Esophagus muscularis mucosa (tissue), 4 donors: ENCODE measurements around the gene KIF17.

Source experiments
- CTCF ChIP-seq, 3 experiments: fragments of 200-600 bp in 2 of 3; fragments of 450-650 bp in 1 of 3; sonication (generic) in 2 of 3; IDR thresholded peaks; one replicate each; pipeline ENCODE4 v1.5.1; 2017 to 2019; ENCODE audit warnings: antibody characterized with exemption in 3 of 3, mild to moderate bottlenecking in 2 of 3, moderate library complexity in 1 of 3
- EP300 ChIP-seq: sonication (generic); formaldehyde crosslinking; IDR thresholded peaks from one replicate; pipeline ENCODE4 v1.6.1; 2017; ENCODE audit warnings: antibody characterized with exemption
- POLR2AphosphoS5 ChIP-seq, 2 donors: sonication (generic); formaldehyde crosslinking; IDR thresholded peaks; one replicate each; pipeline ENCODE4 v1.6.1; 2017; ENCODE audit warnings: antibody characterized with exemption in 2 of 2

- TF ChIP-seq EP300: no peak
- no peak for TF ChIP-seq CTCF (IDR thresholded peaks at IDR 0.05)
- no peak for TF ChIP-seq POLR2AphosphoS5 (IDR thresholded peaks at IDR 0.05)
These were observed 103.7 kb downstream of the KIF17 start for GRCh38 chr1:20614131-20614579.
